HUDEP-2 (cell line): Measurements from ENCODE around the gene EXOSC10.
"Not testable (repeated sequence)": the region's sequence is repeated elsewhere in the genome, so short reads cannot be mapped to it uniquely, and the experiment has no call there.

ENCODE experiments used
- DNase-seq, 76 experiments: peaks; one replicate each; lab custom pipeline; 2025; ENCODE audit not compliant: unreplicated experiment in 76 of 76; lab: John Stamatoyannopoulos, UW

Gene EXOSC10

GRCh38 chr1:11024154-11024873 lies 75.4 kb downstream of the EXOSC10 start:
- DNase-seq = no peak

GRCh38 chr1:11023201-11023600 lies 76.5 kb downstream of the EXOSC10 start:
- no peak for DNase-seq

GRCh38 chr1:11019971-11020370 lies 79.7 kb downstream of the EXOSC10 start:
- DNase-seq = no peak

- not testable (repeated sequence) for DNase-seq
Observed at GRCh38 chr1:11019358-11019757, 80.3 kb downstream of the EXOSC10 start.
